ENCODE measurements around the gene MKNK1.

The MKNK1 gene

GRCh38 chr1:46596036-46596435, 8.0 kb downstream of the MKNK1 start:
- no peak for DNase-seq (ENCODE audit: low read depth in 3 of 3)

- DNase-seq (ENCODE audit: low read depth in 3 of 3): no peak
These were observed 8.9 kb downstream of the MKNK1 start for GRCh38 chr1:46595127-46595526.

DNA sequence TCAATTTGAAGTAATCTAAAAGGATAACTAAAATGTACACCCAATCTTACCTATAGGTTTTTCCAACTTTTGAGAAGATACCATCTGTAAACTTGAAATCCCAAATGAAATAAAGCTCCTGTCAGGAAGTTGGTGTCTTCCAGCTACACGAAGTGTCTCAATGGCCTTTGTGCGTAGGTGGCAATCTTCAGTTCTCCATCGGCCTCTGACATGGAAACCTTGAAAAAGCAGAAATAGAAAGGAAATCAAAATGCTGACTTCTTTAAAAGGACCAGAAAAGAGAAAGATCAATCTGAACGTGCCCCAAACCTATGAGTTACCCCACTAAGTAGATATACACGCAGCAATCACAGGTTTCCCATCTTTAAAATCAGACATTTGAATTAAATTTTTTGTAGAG, 10.0 kb downstream of the MKNK1 start:
- no peak for DNase-seq (ENCODE audit: low read depth in 3 of 3)

DNA sequence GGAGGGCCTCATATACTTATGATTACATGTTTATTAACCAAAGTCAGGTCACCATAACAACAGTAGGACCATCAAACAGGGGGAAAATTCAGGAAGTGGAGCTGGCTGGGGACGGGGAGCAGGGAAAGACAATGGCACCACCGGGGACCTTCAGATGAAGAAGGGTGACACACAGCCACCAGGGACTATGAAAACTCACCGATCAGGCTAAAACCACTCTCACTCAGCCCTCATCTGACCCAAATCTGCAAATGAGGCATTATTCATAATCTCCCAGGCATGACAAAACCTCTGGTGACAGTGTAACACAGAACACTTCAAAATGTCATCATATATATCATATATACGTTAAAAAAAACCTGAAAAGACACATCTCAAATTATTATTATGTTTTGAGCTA, 11.2 kb downstream of the MKNK1 start:
- no peak for DNase-seq (ENCODE audit: low read depth in 3 of 3)

GRCh38 chr1:46589529-46589928, 14.5 kb downstream of the MKNK1 start:
- no peak for DNase-seq (ENCODE audit: low read depth in 3 of 3)

DNA sequence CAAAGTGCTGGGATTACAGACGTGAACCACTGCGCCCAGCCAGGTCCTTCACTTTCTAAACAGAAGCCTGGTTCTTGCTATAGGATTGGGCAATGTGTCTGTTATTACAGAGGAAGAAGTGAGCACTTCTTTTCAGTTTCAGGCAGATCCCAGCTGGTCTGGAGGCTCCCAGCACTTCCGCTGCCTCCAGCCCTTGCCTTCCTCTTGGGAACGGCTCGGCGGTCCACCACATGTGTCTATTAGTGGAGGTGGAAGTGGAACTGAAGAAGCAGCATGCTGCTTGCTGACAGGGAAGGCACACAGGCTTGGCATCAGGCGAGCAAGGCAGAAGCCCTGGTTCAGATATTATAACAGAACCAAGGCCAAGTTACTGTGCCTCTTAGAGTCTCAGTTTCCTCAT, 17.0 kb downstream of the MKNK1 start:
- DNase-seq (ENCODE audit: low read depth in 3 of 3): no peak

- no peak for DNase-seq (ENCODE audit: low read depth in 3 of 3)
These were observed 18.6 kb downstream of the MKNK1 start for GRCh38 chr1:46585312-46585938.

DNA sequence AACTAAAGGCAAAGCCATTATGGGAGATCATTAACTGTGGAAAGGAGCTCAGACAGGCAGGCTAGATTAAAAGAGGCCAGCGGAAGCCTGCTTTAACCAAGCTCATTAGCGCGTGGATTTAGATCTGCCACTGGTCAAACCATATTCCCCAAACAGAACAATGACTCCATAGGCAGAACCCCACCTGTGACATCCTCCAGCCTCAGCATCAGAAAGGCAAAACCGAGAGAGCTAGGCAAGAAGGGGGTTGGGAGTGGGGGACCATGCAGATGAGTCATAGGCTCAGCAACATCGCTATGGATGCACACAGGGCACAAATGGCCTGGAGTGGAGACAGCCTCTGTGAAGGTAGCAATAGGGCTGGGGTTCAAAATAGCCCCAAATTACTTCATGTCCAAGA, 20.6 kb downstream of the MKNK1 start:
- no peak for DNase-seq (ENCODE audit: low read depth in 3 of 3)

GRCh38 chr1:46582972-46583371, 21.1 kb downstream of the MKNK1 start:
- no peak for DNase-seq (ENCODE audit: low read depth in 3 of 3)

GRCh38 chr1:46581681-46582455, 22.2 kb downstream of the MKNK1 start:
- no peak for DNase-seq (ENCODE audit: low read depth in 3 of 3)

GRCh38 chr1:46580140-46580903, 23.7 kb downstream of the MKNK1 start:
- no peak for DNase-seq (ENCODE audit: low read depth in 3 of 3)

- DNase-seq (ENCODE audit: low read depth in 3 of 3): no peak
These were observed 26.4 kb downstream of the MKNK1 start for GRCh38 chr1:46577671-46578070.

GRCh38 chr1:46576596-46576995, 27.5 kb downstream of the MKNK1 start:
- no peak for DNase-seq (ENCODE audit: low read depth in 3 of 3)

GRCh38 chr1:46575778-46576177, 28.3 kb downstream of the MKNK1 start:
- DNase-seq (ENCODE audit: low read depth in 3 of 3): no peak

DNA sequence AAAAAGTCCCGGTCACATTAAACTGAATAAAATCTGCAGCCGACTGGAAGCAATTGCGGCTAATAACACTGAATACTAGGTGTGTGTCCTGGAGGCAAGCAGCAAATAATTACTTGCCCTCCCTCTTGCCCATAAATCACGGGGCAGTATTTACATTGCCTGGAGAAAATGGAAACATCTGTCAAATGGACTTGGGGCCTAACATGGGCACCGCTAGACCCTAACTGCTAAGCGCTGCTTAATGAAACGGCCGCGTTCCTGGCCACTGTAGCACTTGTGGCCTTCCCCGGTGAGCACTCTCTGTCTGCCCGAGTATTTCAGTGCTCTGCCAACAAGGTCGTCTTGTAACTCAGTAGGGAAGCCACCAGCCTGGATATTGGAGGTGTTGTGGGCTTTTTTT, 28.8 kb downstream of the MKNK1 start:
- no peak for DNase-seq (ENCODE audit: low read depth in 3 of 3)

DNA sequence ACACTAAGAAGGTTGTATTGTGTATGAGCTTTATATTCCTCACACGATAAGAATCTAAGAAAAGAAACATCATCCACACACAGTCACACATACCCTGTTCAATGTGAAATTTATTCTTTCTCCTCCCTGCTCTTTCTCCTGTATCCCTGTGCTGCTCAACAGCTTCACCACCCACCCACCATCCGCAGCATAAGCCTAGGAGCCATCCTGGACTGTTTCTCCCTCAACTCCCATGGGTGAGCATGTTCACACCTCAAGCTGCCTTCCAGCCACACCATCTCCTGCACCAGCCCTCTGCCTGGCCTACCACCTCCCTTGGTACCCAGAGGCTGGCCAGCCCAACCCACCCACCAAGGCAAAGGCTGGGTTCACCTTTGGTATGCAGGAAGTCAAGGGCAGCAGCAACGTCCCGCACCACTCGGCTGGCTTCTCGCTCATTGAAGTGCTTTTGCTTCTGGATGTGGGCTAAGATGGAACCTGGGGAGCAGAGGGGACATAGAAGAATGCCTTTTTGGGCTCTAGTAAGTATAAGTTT, 32.3 kb downstream of the MKNK1 start:
- no peak for DNase-seq (ENCODE audit: low read depth in 3 of 3)

DNA sequence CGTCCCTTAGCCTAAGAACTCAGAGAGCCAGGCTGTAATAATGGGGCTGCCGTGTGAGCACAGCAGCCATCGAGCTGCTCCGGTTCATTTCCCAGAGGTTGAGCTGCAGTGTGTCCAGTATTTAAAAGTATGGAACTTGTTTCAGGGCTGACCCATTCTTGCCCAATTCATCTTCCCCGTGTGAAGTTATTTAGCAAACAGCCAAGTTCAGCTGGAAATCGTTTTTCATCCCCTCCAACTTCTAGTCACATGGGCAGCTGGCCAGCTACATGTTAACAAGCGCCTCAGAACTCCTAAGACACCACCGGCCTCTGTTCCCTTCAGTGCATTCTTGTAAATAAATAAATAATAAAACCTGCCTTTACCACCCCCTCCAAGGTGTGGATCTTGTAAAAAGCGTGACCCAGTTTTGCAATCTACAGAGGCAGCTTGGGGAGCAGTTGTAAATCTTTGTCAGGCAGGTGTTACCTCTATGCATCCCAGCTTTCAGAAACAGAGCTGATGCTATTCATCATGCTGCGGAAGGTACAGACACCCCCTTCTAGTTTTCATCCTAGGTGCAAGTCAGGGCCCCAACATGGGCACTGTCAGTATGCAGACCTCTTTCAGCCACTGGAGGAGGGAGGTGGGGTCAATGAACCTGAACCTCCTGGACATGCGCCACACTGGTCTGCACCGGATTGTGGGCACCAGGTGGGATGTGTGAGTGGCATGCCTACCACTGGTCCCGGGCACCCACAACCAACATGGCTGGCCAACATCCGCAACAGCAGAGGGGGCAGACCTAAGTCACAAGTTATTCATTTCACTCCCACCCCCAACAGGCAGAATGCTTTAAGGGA, 34.0 kb downstream of the MKNK1 start:
- DNase-seq (ENCODE audit: low read depth in 3 of 3): no peak

DNA sequence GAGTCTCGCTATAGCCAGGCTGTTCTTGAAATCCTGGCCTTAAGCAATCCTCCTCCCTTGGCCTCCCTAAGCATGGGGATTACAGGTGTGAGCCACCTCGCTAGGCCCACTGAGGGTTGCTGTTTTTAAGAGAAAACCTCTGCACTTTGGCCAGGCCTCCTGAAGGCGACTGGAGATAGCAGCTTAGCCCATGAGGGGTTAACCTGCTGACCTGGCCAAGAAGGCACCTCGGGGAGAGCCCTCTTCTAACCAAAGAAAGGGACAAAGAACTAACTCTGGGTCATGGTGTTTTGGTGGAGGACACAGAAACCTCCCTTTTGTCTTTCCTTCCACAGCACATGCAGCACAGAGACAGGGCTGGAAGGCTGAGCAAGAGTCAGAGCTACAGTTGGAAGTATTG, 35.0 kb downstream of the MKNK1 start:
- DNase-seq (ENCODE audit: low read depth in 3 of 3): no peak

GRCh38 chr1:46568461-46568891, 35.6 kb downstream of the MKNK1 start:
- DNase-seq (ENCODE audit: low read depth in 3 of 3): no peak

- DNase-seq (ENCODE audit: low read depth in 3 of 3): no peak
These were observed 40.7 kb downstream of the MKNK1 start for GRCh38 chr1:46563341-46563740.

DNA sequence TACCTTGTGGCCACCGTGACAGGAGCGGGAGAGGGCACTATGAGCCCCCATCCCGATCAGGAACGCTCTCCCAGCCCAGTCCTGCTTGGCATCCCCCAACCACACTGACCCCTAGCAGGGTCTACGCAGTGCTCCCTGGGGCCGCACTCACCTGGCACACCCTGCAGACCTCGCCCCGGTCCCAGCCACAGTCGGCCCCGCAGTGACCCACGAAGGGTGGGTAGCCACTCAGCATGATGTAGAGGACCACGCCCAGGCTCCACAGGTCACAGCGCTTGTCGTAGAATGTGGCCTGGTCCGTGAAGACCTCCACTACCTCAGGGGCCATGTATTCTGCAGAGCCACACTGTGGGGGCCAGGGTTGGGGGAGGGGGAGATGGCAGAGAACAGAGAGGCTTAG, 41.6 kb downstream of the MKNK1 start:
- no peak for DNase-seq (ENCODE audit: low read depth in 3 of 3)

- DNase-seq (ENCODE audit: low read depth in 3 of 3): no peak
These were observed 45.1 kb downstream of the MKNK1 start for GRCh38 chr1:46558966-46559365.

Data from stimulated activated CD4-positive, alpha-beta T cell treated with anti-CD3 and anti-CD28 coated beads, TNF-alpha, amount 100 ng/mL, for 48 hours (primary cell).